ENCODE data around the gene SIGLEC8.
"Not testable (repeated sequence)": the region's sequence is repeated elsewhere in the genome, so short reads cannot be mapped to it uniquely, and the experiment has no call there.

Gene SIGLEC8

DNA sequence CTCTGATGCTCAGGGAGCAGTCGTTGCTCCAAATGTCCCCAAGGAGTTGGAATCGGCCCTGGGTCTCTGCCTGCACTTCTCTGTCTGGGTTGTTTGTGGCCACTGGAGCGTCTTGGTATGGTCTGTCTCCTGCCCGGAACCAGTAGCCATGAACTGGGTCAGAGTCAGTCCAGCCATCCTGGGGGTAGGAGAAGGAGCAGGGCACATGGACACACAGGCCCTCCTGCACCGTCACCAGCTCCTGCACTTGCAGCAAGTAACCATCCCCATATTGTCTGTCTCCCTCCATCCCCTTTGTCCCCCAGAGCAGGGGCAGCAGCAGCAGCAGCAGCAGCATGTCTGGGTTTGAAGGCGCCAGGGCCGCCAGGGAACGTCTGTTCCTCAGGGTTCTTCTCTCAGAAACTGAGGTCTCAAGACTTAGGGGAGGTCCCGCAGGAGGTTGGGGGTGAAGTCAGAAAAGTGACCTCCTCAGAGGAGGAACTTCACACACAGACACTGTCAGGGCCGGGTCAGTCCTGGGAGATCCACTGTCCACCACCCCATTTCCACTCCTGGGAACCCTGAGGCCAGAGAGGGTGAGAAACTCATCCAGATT is at the start of gene SIGLEC8:
Gene SIGLEC8 (minus strand): TSS at position 404 of the 595 bp plus-strand sequence. CDS start 67 bp downstream, at position 337.
- DNase-seq (ENCODE audit: low spot score) = no peak

DNA sequence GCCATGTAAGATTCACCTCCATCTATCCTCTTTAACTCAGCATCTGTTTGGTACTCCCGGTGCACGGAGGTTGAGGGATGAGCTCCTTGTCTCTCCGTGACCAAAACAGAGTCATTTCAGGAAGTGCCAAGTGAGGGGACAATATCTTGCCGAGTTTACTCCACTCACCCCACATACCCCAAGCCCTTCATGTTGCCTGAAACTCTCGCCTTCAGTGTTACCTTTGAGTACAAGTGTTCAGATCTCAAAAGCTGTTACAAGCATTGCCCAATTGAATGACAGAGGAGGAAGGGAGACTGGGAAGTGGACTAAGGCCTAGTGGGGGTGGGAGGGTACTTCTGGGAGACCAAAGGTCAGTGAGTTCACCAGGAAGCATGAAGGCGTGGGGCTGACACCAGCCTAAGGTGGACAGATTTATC is 49.4 kb upstream of the SIGLEC8 start:
- DNase-seq (ENCODE audit: low spot score) = no peak

DNA sequence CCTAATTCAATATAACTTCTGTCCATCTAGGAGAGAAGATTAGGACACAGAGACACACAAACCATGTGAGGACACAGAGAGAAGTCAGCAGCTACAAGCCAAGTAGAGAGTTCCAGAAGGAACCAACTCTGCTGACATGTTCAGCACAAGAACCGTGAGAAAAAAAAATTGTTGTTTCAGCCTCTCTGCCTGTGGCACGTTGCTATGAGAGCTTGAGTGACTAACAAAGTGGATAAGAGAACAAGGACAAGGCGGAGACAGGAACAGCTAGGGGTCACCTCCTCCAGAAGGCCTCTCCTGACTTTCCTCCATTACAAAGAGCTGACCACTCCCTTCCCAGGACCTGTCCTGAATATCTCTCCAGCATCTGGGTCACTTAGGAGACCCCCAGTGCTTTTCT is 48.9 kb upstream of the SIGLEC8 start:
- DNase-seq (ENCODE audit: low spot score) = no peak

DNA sequence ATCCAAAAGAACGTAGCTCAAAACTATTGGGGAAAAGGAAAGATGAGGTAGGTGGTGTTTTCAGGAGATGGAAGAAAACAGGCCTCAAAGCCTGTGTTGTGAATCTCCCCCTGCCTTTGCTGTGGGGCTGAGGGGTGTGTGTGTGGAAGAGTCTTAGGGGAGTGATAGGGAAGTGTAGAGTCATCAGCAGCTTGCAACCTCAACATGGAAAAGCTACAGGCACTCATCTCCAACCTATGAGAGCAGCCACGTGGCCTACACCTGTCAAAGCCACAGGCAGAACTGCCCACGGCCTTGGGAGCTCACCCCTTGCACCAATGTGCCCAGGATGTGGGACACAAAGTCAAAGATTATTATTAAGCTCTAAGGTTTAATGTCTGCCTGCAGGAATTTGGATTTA is 47.6 kb upstream of the SIGLEC8 start:
- DNase-seq (ENCODE audit: low spot score) = no peak

DNA sequence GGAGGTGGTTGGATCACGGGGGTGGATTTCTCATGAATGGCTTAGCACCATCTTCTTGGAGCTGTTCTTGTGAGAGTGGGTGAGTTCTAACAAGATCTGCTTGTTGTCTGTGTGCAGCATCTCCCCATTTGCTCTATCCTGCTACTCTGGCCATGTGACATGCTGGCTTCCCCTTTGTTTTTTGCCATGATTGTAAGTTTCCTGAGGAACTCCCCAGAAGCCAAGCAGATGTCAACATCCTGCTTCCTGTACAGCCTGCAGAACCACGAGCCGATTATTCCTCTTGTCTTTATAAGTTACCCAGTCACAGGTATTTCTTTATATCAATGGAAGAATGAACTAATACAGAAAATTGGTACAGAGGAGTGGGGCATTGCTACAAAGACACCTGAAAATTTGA is 45.6 kb upstream of the SIGLEC8 start:
- DNase-seq (ENCODE audit: low spot score) = no peak

DNA sequence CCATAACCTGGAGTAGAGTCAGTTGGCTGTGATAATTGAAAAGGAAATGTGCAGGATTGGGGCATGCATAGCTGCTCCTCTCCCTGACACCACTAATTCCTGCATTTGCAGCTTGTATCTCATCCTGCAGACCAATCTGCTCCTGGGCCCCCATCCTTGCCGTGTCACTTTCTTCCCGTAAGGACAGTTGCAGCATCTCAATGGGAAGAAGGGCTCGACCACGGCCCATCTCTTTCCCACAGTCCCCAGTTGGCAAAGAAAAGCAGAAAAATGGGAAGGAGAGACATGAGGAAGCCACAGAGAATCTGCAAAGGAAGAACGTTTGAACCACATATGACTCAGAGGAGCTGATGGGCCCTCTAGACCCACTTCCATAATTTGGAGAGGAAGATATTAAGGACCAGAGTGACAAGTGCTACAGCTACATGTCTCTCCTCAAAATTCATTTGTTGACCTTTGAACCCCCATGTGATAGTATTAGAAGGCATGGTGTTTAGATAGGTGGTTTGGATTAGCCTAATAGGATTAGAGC is 45.1 kb upstream of the SIGLEC8 start:
- DNase-seq (ENCODE audit: low spot score) = no peak

DNA sequence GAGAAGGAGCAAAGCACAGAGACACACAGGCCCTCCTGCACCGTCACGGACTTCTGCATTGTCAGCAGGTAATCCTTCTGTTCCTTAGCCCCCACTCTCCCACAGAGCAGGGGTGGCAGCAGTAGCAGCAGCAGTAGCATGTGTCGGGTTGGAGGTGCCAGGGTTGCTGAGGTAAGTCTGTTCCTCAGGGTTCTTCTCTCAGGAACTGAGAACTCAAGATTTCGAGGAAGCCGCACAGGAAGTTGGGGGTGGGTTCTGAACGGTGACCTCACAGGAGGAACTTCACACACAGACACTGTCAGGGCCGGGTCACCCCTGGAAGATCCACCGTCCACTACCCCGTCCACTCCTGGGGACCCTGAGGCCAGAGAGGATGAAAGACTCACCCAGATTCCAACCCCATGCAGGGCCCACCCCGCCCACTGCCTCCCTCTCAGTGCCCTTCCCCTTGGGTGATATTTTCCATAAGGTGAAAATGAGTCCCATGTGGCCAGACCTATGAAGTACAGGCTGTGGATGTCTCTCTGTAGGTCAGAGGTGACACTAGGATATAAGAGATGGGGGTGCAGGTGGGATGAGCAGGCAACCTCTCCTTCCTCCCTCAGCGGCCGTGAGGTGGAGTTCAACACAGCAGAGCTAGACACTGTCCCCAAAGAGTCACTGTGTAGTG is 43.5 kb upstream of the SIGLEC8 start, which contains the start of gene SIGLEC12:
Gene SIGLEC12 (minus strand): TSS at position 207 of the 670 bp plus-strand sequence. CDS start 67 bp downstream, at position 140.
- no peak for DNase-seq (ENCODE audit: low spot score)

DNA sequence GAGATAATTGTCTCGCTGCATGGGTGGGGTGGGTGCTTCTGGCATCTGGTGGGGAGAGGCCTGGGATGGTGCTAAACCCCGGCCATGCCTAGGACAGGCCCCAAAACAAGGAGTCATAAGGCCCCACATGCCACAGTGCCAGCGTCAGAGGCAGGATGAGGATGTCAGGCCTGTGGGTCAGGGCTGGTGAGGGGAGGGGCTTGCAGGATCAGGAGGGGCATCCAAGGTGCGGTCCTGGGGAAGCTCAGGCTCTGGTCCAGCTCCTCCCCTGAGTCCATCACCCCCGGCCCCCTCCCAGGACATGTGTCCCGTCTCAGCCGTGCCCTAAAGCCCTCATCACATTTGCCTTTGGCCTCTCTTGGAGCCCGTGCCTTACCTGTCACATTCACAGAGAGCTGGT is 42.7 kb upstream of the SIGLEC8 start:
- DNase-seq (ENCODE audit: low spot score) = not testable (repeated sequence)

DNA sequence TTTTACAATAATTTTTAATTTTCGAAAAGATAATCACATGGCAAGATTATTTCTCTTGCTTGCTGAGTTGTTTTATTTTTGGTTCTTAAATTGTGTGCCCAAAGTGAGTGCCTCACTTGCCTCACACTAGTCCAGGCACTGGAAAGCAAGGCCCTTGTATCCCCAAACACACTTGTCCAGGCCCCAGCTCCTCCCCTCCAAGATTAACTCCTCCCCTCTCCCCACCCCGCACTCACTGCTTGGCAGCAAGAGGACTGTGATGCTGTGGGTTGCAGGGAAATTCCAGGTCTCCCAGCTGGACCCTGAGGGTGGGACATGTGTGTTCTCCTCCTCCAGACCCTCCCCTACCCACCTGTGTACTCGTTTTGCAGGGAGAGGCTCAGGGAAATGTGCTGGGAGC is 39.4 kb upstream of the SIGLEC8 start:
- no peak for DNase-seq (ENCODE audit: low spot score)

DNA sequence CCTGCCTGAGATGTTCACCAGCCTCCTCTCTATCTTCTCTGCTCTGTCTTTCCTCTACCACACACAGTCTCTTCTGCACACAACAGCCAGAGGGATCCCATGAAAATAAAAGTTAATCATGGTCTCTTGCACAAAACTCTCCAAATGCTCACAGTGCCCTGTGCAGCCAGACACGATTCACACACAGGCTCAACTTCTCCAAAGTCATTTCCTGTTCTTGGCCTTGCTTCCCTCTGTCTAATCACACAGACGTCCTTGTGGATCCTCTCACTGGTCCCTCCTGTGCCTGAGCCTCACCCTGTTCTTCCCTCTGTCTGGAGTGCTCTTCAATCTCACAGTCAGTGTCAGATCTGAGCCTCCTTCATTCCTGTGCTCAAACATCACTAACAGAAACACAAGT is 35.5 kb upstream of the SIGLEC8 start:
- no peak for DNase-seq (ENCODE audit: low spot score)

DNA sequence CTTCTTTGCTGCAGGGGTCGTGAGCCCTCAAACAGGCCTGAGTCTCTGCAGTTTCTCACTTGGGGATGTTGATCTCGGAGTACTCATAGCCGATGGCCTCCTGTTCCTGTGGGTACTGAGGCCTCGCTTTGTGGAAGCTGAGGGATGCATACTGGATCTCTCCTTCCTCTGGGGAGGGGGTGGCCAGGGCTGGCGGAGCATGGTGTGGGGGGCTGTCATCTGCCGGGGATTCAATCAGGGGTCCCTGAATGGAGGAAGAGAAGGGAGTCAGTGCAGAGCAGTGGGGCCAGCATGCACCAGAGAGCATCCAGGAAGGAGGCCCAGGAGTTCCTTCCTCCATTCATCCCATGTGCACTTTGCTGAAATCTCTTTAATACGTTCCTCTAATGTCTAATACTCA is 33.3 kb upstream of the SIGLEC8 start:
- no peak for DNase-seq (ENCODE audit: low spot score)

DNA sequence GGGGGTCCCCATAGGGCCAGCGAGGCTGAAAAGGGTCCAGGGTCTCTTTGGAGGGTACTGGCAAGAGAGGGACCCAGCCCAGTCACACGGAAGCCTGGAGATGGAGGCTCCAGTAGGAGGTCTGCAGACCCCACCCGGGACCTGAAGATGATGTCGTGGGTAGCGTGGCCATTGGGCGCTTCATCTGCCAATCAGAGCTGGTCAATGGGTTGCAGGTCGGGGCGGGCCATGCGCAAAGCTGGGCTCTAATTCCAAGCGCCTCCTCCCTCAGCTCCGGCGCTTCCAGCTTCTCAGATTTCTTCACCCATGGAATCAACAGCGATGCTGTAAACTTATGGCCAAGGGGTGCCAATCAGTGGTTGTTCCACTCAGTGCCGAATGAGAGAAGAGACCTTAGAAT is 32.4 kb upstream of the SIGLEC8 start:
- no peak for DNase-seq (ENCODE audit: low spot score)

DNA sequence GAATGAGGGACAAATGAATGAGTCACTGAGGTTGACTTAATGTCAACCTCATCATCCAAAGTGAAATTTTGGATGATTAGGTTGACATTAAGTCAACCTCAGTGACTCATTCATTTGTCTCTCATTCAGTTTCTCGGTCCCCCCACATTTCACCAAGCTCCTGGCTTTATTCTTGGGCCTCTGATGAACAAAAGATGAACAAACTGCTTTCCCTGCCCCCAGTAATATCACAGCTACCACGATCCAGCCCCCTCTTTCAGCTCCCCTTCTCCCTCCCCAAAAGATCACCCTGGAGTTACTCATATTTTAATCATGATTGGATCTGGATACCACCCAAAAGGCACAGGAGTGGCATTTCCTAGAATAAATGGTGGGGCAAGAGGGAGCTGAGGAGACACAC is 30.9 kb upstream of the SIGLEC8 start:
- DNase-seq (ENCODE audit: low spot score) = no peak

DNA sequence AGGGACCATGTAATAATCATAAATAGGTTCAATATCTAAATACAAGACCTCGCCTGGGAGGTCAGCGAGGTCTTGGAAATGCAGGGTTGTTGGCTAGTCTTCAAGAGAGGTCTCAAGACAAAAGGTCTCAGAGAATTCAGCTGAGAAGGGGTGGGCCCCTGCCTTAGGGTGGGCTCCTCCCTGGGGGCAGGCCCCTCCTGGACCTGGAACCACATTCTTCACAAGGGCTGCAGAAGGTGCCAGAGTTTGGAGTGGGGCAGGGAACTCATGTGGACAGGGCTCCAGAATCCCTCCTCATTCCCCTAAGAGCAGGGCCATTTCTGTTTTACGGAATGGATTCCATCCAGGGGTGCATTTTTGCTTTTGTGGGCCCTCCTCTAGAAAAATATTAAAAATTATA is 30.2 kb upstream of the SIGLEC8 start:
- no peak for DNase-seq (ENCODE audit: low spot score)

DNA sequence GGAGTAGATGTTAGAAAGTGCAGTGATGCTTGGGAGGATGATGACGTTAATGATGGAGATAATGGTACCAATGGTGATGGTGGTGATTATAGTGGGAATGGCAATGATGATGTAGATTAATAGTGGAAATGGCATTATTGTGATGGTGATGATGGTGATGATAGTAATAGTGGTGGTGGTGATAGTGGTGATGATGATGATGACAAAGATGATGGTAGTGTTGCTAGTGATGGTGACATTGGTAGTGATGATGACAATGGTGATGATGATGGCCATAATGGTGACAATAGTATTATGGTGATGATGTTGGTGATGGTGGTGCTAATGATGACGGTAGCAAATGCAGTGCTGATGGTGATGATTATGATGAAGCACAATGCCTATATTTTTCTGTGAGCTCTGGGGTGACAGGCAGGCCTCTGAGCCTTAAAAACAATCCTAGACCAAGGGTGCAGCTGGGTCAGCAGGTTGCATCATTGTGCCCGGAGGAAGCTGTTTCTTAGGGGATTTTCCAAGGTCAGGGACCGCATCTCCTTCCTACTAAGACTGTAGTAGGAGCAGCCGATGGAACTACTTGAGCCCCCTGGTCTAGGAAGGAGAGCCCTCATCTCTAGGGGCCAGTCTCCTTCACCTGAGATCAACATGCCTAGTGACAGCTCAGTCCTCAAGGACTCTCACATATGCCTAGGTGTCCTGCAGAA is 27.9 kb upstream of the SIGLEC8 start:
- no peak for DNase-seq (ENCODE audit: low spot score)

DNA sequence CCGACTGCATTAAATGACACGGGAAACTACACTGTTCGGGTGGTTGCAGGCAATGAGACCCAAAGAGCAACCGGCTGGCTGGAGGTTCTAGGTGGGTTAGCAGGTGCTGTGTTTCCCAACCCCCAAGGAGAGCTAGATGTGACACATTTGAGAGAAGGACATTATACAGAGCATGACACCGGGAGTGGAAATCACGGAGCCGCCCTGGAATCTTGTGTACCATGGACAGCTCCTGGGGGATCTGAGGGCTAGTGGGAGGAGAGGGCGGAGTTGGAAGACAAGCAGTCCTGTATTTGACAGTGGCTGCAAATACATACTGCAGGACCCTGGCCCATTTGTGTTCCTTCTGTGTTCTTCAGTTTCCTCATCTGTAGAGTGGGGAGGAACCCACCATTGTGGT is 22.3 kb upstream of the SIGLEC8 start:
- no peak for DNase-seq (ENCODE audit: low spot score)

DNA sequence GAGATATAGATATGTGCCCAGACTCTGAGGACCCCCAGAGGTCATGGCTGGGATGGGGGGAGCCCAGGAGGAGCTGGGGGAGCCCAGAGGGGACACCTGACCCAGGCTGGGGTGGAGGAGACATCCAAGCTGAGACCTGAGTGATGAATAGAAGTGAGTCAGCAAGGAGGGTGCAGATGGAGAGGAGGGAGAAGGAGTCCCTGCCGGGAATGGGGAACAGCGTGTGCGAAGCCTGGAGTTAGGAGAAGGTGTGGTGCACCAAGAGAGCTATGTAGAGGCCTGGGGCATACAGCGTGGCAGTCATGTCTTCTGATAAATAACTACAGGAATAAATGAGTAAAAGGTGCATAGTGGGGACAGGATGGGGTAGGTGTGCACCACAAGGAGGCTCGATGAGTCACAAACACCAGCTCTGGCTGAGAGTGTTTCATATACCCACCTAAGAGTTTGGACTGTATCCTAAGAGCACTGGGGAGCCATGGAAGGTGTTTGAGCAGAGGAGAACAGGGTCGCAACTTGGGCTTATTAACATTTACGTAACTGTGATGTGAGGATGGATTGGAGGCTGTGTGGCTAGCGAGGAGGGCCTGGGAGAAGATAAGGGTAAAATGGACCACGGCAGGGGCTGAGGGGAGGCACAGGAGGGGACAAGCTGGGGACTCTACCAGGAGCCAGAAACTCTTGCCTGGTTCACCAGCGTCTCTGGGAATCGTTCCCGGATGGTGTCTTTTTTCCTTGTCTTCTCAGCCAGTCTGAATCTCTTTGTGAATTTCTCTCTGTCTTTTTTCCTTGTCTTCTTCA is 21.5 kb upstream of the SIGLEC8 start:
- no peak for DNase-seq (ENCODE audit: low spot score)

DNA sequence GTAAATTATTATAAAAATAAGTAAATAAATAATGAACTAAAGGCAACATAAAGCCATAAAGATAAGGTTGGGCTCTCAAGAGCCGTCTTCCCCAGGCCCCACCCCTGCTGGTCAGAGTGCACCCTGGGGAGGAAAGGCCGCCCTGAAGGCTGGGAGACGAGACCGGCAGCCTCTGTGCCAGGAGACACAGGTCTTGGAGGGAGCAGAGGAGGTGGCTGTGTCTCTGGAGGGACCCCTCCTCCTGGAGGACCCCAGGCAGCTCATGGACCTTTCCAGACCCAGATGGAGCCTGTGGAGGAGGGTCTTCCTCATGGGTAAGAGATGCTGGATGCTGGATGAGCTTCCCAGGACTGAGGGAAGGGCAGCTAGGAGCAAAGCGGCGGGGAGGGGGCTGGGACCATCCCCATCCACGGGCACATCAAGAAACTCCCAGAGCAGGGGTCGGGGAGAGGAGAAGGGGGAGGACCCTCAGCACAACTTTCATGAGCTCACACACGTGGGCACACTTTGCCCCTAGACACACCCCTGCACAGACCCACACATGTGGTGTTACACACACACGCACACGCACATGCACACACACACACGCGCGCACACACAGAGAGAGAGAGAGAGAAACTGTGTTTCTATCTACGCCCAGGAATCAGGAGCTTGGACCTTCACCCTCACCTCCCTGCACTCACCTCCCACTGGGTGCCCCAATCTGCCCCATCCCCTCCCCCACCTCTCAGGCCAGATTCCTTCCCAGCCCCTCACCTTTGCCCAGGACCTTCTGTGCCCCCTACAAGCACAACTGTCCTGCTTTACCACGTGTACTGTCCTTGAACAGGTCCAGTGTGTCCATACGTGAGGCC is 20.4 kb upstream of the SIGLEC8 start, which contains the start of gene CEACAM18:
Gene CEACAM18 (plus strand): TSS at position 159 of the 854 bp plus-strand sequence.
- no peak for DNase-seq (ENCODE audit: low spot score)

DNA sequence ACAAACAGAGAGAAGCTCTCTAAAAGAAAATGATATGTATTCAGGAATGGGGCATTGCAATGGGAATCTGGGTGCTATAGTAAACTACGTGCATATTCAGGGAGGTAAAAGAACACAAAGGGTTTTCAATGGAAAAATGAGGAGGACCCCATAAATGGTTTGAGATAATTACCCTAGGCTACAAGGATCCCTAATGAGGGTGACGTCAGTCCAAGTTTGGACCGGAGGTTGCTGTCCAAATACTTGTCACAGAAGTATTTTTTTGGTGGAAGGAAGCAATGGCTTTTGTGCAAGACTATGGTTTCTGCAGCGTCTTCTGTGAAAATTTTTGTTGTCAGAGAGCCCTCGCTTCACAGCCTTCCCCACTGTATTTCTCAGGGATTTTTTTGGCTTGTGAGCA is 19.1 kb upstream of the SIGLEC8 start:
- DNase-seq (ENCODE audit: low spot score) = no peak

DNA sequence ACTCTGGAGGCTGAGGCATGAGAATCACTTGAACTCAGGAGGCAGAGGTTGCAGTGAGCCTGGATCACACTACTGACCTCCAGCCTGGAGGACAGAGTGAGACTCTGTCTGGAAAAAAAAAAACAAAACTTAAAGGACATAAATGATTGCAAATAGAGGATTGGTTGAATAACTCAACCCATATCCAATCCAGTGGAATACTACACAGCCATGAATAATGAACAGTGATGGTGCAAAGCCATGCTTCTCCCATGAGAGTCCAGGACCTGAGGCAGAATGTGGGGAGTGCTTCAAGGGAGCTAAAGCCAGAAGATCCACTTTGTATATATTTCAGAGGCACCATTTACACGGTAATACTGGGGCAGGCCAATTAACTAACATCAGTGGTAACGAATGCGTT is 17.9 kb upstream of the SIGLEC8 start:
- no peak for DNase-seq (ENCODE audit: low spot score)
